NCI-H526 (cell line): ENCODE data around the gene LILRB2.
"Not testable (repeated sequence)": the region's sequence is repeated elsewhere in the genome, so short reads cannot be mapped to it uniquely, and the experiment has no call there.

Experiments
- DNase-seq, 2 experiments: peaks; one replicate each; lab custom pipeline; 2025; lab: John Stamatoyannopoulos, UW

LILRB2 gene

GRCh38 chr19:54272181-54272580 lies 8.7 kb downstream of the LILRB2 start:
- not testable (repeated sequence) for DNase-seq

- not testable (repeated sequence) for DNase-seq
These were observed 9.3 kb downstream of the LILRB2 start for GRCh38 chr19:54271587-54271986.

- no peak for DNase-seq
These were observed 9.8 kb downstream of the LILRB2 start for GRCh38 chr19:54271106-54271505.

GRCh38 chr19:54268936-54269335 lies 12.0 kb downstream of the LILRB2 start:
- DNase-seq: no peak

- DNase-seq: peak; percentile 60 to 94
These were observed 14.8 kb downstream of the LILRB2 start for GRCh38 chr19:54266133-54266532.

- DNase-seq: no peak
These were observed 18.4 kb downstream of the LILRB2 start for GRCh38 chr19:54262470-54262869.

GRCh38 chr19:54262066-54262465 lies 18.8 kb downstream of the LILRB2 start:
- no peak for DNase-seq

- DNase-seq: no peak
These were observed 23.8 kb downstream of the LILRB2 start, which contains the start of gene LILRB5 for GRCh38 chr19:54257116-54257480. TSS of gene LILRB5 (minus strand) at chr19:54257273. CDS start at chr19:54257193, 80 bp downstream.

GRCh38 chr19:54256250-54257115 lies 24.4 kb downstream of the LILRB2 start:
- DNase-seq: no peak

GRCh38 chr19:54255105-54255775 lies 25.7 kb downstream of the LILRB2 start:
- no peak for DNase-seq

GRCh38 chr19:54254195-54254906 lies 26.6 kb downstream of the LILRB2 start:
- no peak for DNase-seq

GRCh38 chr19:54253331-54254194 lies 27.3 kb downstream of the LILRB2 start:
- peak in 1 of 2 experiments; percentile 27 for DNase-seq

- no peak for DNase-seq
These were observed 28.1 kb downstream of the LILRB2 start for GRCh38 chr19:54252845-54253244.

GRCh38 chr19:54252243-54252642 lies 28.7 kb downstream of the LILRB2 start:
- DNase-seq: no peak

GRCh38 chr19:54248016-54248601 lies 32.8 kb downstream of the LILRB2 start:
- DNase-seq: no peak

GRCh38 chr19:54247106-54247930 lies 33.6 kb downstream of the LILRB2 start:
- no peak for DNase-seq

- no peak for DNase-seq
These were observed 35.0 kb downstream of the LILRB2 start for GRCh38 chr19:54245936-54246335.

GRCh38 chr19:54243809-54244208 lies 37.1 kb downstream of the LILRB2 start:
- DNase-seq: not testable (repeated sequence)

- DNase-seq: not testable (repeated sequence)
These were observed 38.3 kb downstream of the LILRB2 start, which contains the start of gene LILRA6 for GRCh38 chr19:54242646-54243045. TSS of gene LILRA6 (minus strand) at chr19:54242790.

- not testable (repeated sequence) for DNase-seq
These were observed 38.7 kb downstream of the LILRB2 start for GRCh38 chr19:54242234-54242633.
